Measurements from ENCODE around the gene MYRF.

The MYRF gene

DNA sequence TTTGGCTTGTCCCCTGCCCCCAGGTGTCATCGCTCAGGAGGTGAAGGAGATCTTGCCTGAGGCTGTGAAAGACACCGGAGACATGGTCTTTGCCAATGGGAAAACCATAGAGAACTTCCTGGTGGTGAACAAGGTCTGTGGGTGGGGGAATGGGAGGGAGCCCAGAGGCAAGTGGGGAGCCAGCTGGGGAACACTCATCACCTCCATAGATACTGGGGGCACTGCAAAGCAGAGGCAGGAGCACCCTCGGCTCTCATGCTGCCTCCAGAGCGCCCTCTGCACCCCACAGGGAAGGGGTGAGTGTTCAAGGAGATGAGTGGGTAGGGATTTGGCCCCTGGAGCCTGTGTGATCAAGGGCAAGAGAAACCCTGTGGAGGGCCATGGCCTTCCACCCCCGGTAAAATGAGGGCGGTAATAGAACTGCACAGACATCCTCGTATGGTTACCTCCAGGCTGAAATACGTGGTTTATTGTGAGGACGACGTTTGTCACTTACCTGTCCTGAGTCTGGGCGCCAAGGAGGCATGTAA lies 26.0 kb downstream of the MYRF start:
- DNase-seq = no peak

GRCh38 chr11:61778920-61779650 lies 26.6 kb downstream of the MYRF start:
- DNase-seq = no peak

- no peak for DNase-seq
These were observed 27.5 kb downstream of the MYRF start for GRCh38 chr11:61779666-61780525.

GRCh38 chr11:61780581-61781162 lies 28.2 kb downstream of the MYRF start:
- DNase-seq = no peak

DNA sequence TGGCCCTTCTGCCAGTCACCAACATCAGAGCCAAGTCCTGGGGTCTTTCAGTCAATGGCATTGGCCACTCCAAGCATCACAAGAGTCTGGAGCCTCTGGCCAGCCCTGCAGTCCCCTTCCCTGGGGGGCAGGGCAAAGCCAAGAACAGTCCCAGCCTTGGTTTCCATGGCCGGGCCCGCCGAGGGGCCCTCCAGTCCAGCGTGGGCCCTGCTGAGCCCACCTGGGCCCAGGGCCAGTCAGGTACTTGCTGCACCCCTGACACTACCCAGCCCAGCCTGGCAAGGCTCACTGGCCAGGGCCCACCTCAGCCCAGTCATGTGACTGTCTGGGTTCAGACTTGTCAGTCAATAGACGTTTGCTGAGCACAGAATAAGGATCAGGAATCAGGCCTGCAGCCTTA lies 29.1 kb downstream of the MYRF start:
- DNase-seq = no peak

DNA sequence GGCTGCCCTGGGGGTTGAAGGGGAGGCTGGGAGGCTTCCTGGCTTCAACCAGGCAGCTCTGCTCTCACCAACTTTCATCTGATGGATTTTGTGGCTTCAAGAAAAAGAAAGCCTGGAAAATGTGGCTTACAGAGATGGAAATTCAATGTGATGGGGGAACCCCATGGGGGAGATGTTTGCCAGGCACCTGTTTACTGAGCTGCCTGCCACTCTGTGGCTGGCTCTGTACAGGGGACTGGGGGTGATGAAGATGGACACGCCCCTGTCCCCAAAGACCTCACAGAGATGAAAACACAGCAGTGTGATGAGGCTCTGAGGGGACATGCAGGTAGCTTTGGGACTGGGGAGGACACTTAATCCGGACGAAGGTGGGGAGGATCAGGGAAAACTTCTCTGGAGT lies 29.9 kb downstream of the MYRF start:
- DNase-seq = no peak

- no peak for DNase-seq
These were observed 30.4 kb downstream of the MYRF start for GRCh38 chr11:61782841-61783240.

- no peak for DNase-seq
These were observed 31.5 kb downstream of the MYRF start for GRCh38 chr11:61783717-61784505.

DNA sequence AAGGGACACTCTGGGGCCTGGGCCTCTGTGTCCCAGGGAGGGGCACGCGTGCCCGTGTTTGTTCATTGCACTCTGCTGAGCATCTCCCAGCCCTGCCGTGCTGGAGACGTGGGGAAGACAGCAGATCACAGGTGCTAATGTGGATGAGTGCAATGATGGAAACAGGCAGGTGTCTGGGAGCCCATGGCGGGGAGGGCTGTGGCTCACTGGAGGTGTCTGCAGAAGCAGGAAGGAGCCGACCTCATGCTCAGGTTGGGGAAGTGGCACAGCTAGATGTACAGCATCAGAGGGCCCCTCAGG lies 32.0 kb downstream of the MYRF start:
- DNase-seq = no peak

DNA sequence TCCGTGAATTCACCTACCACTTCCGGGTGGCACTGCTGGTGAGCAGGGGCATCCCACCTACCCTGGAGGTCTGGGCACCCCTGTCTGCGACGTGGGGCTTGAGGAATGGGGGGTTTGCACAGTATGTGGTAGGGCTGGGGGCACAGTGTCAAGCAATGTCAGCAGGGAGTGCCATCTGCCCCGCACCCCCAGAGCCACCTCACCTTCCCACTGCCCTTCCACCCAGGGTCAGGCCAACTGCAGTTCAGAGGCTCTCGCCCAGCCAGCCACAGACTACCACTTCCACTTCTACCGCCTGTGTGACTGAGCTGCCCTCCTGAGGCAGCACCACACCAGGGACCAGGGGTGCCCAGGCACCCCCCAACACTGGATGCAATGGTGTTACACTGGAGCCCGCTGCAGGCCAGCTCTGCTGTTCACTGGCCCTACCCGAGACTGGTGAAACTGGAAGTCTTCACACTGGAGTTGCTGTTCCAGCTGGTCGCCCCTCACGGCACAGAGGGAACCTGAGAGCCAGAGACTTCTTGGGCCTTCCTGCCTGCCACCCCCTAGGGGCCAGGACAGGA lies 33.5 kb downstream of the MYRF start:
- no peak for DNase-seq

GRCh38 chr11:61787928-61788491 lies 35.6 kb downstream of the MYRF start:
- no peak for DNase-seq

DNA sequence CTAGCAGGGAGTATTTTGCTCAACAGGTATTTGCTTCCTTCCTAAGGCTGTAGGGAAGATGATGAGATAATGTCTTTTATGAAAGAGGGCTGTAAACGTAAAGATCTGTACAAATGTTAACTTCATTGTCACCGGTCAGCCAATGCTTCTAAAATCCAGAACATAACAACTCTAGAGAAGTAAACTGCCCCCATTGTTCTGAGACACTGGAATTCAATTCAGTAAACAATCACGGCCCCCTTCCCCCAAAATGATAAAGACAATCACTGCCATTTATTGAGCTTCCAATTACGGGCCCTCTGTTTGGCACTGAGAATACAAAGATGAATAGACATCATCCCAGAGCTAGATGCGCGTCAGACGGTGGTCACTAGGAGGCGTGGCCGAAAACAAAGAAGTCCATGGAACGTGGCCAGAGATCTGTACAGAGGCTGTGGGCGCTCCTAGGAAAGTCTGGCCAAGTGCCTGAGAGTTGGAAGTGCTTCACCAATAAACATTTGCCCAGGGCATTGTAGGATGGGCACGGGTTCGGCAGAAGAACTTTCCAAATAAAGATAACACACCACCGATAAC lies 39.4 kb downstream of the MYRF start:
- no peak for DNase-seq

GRCh38 chr11:61792310-61793082 lies 40.1 kb downstream of the MYRF start, which contains the start of the genes FEN1 and TMEM258:
Gene FEN1, plus strand, starts transcription at chr11:61792911. Its CDS starts 2,451 bp downstream, at chr11:61795362.
Gene TMEM258, minus strand, starts transcription at chr11:61792599. Its CDS starts 41 bp downstream, at chr11:61792558.
- peak; percentile 80 to 82 for DNase-seq

DNA sequence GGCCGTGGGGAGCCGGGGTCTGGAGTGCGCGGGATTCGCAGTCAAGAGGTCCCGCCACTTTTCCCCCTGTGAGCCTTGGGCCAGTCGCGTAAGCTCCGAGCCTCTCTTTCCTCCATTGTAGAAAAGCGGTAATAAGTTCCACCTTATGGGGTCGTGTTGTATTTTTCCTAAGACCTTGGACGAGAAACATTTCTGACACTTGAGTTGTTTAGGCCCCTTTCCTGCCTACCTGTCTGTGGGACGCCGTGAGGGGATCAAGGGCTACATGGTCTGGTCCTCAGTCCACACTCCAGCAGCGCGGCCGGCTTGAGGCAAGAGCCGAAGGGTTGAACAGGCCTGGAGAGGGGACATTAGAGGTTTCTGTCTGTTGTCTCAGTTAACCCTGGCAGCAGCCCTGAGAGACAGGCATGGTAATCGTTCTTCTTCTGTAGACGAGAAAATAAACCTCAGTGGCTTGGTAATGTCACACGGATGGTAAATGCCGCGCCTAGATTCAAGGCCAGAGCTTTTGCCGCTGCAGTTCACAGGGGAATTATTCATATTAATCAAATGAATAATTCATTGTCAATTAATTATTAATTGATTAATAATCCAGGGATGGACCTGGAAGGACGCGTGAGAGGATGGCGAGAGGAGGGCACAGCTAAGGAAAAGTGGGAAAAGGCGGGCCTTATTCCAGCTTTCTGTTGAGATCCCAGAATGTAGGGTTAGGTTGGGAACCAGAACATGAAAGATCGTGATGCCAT lies 40.8 kb downstream of the MYRF start:
- no peak for DNase-seq

DNA sequence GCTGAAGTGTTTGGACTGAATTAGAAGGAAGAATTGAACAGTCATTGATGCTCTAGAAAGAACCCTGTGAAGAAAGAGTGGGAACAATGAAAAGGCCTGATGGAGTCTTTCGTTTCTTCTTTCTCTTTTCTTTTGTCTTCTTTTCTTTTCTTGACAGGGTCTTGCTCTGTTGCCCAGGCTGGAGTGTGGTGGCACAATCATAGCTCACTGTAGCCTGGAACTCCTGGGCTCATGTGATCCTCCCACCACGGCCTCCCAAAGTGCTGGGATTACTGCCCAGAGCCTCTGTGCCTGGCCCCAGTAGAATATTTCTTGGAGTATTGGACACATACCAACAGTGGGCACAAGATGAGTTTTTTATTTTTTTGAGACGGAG lies 41.4 kb downstream of the MYRF start:
- no peak for DNase-seq

DNA sequence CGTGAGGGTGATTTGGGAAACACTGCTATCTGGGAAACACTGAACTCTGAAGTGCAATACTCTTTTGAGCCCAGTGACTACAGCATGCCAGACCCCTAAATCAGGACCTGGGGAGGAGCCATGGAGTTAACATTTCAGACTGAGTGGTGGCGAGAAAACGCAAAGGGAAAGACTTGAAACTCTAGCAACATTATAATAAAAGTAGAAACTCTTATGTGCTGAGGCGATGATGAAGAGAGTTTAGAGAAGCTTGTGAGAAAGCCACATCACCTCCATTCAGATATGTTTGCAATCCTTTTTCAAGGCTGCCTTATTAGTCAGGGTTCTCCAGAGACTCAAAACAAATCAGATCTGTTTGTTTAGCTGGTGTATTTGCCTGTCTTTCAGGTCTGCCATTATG lies 42.1 kb downstream of the MYRF start:
- DNase-seq = no peak

DNA sequence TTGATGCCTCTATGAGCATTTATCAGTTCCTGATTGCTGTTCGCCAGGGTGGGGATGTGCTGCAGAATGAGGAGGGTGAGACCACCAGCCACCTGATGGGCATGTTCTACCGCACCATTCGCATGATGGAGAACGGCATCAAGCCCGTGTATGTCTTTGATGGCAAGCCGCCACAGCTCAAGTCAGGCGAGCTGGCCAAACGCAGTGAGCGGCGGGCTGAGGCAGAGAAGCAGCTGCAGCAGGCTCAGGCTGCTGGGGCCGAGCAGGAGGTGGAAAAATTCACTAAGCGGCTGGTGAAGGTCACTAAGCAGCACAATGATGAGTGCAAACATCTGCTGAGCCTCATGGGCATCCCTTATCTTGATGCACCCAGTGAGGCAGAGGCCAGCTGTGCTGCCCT lies 43.0 kb downstream of the MYRF start:
- DNase-seq = no peak

DNA sequence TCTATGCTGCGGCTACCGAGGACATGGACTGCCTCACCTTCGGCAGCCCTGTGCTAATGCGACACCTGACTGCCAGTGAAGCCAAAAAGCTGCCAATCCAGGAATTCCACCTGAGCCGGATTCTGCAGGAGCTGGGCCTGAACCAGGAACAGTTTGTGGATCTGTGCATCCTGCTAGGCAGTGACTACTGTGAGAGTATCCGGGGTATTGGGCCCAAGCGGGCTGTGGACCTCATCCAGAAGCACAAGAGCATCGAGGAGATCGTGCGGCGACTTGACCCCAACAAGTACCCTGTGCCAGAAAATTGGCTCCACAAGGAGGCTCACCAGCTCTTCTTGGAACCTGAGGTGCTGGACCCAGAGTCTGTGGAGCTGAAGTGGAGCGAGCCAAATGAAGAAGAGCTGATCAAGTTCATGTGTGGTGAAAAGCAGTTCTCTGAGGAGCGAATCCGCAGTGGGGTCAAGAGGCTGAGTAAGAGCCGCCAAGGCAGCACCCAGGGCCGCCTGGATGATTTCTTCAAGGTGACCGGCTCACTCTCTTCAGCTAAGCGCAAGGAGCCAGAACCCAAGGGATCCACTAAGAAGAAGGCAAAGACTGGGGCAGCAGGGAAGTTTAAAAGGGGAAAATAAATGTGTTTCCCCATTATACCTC lies 43.6 kb downstream of the MYRF start:
- DNase-seq = no peak

DNA sequence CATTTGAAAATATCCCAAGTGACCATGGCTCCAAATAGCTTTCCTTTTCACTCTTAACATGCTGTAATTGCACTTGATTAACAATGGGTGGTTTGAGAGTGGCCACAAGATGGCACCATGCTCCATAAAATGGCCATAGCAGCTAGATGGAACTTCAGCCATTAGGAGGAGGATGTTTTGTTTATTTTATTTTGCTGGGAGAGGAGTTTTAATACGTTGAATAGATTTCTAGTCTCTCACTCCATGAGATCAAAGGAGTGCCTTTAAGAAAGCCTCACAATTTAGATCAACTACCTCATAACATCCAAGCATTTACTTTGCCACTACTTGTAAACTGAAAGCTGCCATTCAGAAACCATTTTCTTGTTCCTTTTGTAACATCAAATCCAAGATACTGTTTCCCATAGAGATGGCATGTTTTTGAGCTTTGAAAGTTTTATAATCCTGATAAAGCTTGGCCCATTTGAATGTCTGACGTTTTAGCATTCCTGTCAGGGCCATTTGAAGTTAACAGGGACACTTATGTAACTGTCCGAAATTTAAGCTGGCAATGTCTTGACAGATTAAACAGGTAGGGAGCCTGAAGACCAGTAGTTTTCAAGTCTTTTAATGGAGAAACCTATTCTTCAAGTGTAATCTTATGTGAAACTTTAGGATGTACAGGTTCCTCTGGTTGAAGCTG lies 45.0 kb downstream of the MYRF start:
- peak; percentile 52 to 64 for DNase-seq
